BE2C (cell line): ENCODE data around the gene GNLY.

Experiments used
- DNase-seq: peaks from one replicate; pipeline ENCODE4 v3.0.0-alpha.2; 2020
- H3K27me3 ChIP-seq: fragments of 250-450 bp; sonication (Bioruptor Pico); 2 replicates; pipeline ENCODE4 v1.5.1; 2020; ENCODE audit warnings: mild to moderate bottlenecking
- H3K36me3 ChIP-seq: fragments of 250-450 bp; sonication (Bioruptor Pico); 2 replicates; pipeline ENCODE4 v1.5.1; 2020; ENCODE audit warnings: mild to moderate bottlenecking
- H3K4me1 ChIP-seq: fragments of 250-450 bp; sonication (Bioruptor Pico); 2 replicates; pipeline ENCODE4 v1.5.1; 2020
- H3K4me3 ChIP-seq: 2 replicates; pipeline ENCODE4 v1.5.1; 2011; ENCODE audit warnings: low read depth, low read length
- H3K9me3 ChIP-seq: fragments of 250-450 bp; sonication (Bioruptor Pico); 2 replicates; pipeline ENCODE4 v1.5.1; 2020
- CTCF ChIP-seq: IDR thresholded peaks from 2 replicates; pipeline ENCODE4 v1.5.1; 2012; ENCODE audit warnings: mild to moderate bottlenecking, low read depth, low read length

GNLY gene

GRCh38 chr2:85698184-85698879, 4.2 kb downstream of the GNLY start:
- DNase-seq: no peak
- no peaks in the 10 kb centered on the region for H3K4me1 ChIP-seq
- no peaks in the 10 kb centered on the region for H3K36me3 ChIP-seq
- H3K4me3 ChIP-seq: no peak overlapping the region
- no peaks in the 10 kb centered on the region for H3K9me3 ChIP-seq
- no peaks in the 10 kb centered on the region for H3K27me3 ChIP-seq
- TF ChIP-seq CTCF: no peak

GRCh38 chr2:85698880-85699254, 4.7 kb downstream of the GNLY start:
- Histone ChIP-seq H3K4me1 (no peaks in the 10 kb centered on the region), H3K36me3 (no peaks in the 10 kb centered on the region), H3K27me3 (no peaks in the 10 kb centered on the region), H3K9me3 (no peaks in the 10 kb centered on the region), H3K4me3 (no peak overlapping the region)
- no peak for DNase-seq
- no peak for TF ChIP-seq CTCF

GRCh38 chr2:85699325-85699724, 5.2 kb downstream of the GNLY start:
- no peak for DNase-seq
- no peak for TF ChIP-seq CTCF
- H3K4me1 ChIP-seq: no peaks in the 10 kb centered on the region
- H3K27me3 ChIP-seq: no peaks in the 10 kb centered on the region
- no peaks in the 10 kb centered on the region for H3K36me3 ChIP-seq
- H3K9me3 ChIP-seq: no peaks in the 10 kb centered on the region
- H3K4me3 ChIP-seq: no peak overlapping the region

- no peaks in the 10 kb centered on the region for H3K4me1 ChIP-seq
- no peak overlapping the region for H3K4me3 ChIP-seq
- TF ChIP-seq CTCF: no peak
- no peaks in the 10 kb centered on the region for H3K36me3 ChIP-seq
- DNase-seq: no peak
- no peaks in the 10 kb centered on the region for H3K27me3 ChIP-seq
- H3K9me3 ChIP-seq: no peaks in the 10 kb centered on the region
Measured at GRCh38 chr2:85702172-85702571, 8.0 kb downstream of the GNLY start.

GRCh38 chr2:85702800-85703199, 8.6 kb downstream of the GNLY start:
- H3K4me1 ChIP-seq: no peaks in the 10 kb centered on the region
- no peak for TF ChIP-seq CTCF
- no peaks in the 10 kb centered on the region for H3K9me3 ChIP-seq
- no peaks in the 10 kb centered on the region for H3K27me3 ChIP-seq
- H3K36me3 ChIP-seq: no peaks in the 10 kb centered on the region
- H3K4me3 ChIP-seq: no peak overlapping the region
- no peak for DNase-seq

GRCh38 chr2:85703329-85703728, 9.2 kb downstream of the GNLY start:
- H3K4me3 ChIP-seq: no peak overlapping the region
- H3K9me3 ChIP-seq: no peaks in the 10 kb centered on the region
- H3K4me1 ChIP-seq: no peaks in the 10 kb centered on the region
- TF ChIP-seq CTCF: no peak
- no peaks in the 10 kb centered on the region for H3K27me3 ChIP-seq
- DNase-seq: no peak
- H3K36me3 ChIP-seq: no peaks in the 10 kb centered on the region
